Mucosa of rectum (tissue), 2 donors: ENCODE measurements around the gene SGPL1.

Source experiments
- H3K27ac ChIP-seq, 2 donors: one replicate each; pipeline ENCODE4 v1.7.0; 2013; ENCODE audit warnings: inconsistent platforms in 2 of 2, low read depth in 2 of 2, low read length in 2 of 2
- H3K27me3 ChIP-seq, 2 donors: one replicate each; pipeline ENCODE4 v1.7.0; 2013; ENCODE audit warnings: low read length in 2 of 2; ENCODE audit not compliant: control insufficient read depth in 2 of 2, insufficient read depth in 2 of 2
- H3K36me3 ChIP-seq, 2 donors: one replicate each; pipeline ENCODE4 v1.7.0; 2013; ENCODE audit warnings: low read length in 2 of 2; ENCODE audit not compliant: control insufficient read depth in 2 of 2, insufficient read depth in 2 of 2
- H3K4me1 ChIP-seq, 2 donors: one replicate each; pipeline ENCODE4 v1.7.0; 2013; ENCODE audit warnings: low read length in 2 of 2, mild to moderate bottlenecking in 1 of 2; ENCODE audit not compliant: control insufficient read depth in 2 of 2, insufficient read depth in 2 of 2
- H3K4me3 ChIP-seq, 2 donors: one replicate each; pipeline ENCODE4 v1.7.0; 2013; ENCODE audit warnings: low read length in 2 of 2
- H3K9ac ChIP-seq, 2 donors: one replicate each; pipeline ENCODE4 v1.7.0; 2013; ENCODE audit warnings: low read length in 2 of 2, low read depth in 1 of 2, mild to moderate bottlenecking in 1 of 2
- H3K9me3 ChIP-seq, 2 donors: one replicate each; pipeline ENCODE4 v1.7.0; 2013; ENCODE audit warnings: low read length in 2 of 2; ENCODE audit not compliant: control insufficient read depth in 2 of 2
- donor health status: healthy.
- donor health status: Normal muscosa, but diverticular disease.

The SGPL1 gene

DNA sequence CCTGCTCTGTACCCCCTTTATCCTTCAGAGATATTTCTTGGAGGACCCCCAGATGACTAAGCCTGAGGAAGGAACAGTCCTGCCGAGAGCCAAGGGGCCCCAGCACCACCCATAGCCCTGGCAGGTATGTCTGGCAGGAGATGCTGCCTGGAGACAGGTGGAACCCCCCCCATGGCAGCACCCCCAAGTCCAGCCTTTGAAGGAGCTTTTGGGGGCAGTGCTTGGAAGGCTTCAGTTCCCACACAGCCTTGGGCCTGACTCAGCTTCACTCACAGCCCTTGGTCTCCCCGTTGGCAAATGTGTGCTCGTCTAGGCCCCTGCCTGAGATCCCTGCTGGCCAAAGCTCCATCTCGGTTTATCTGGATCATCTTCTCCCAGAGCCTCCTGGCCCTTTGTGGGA lies 95.6 kb downstream of the SGPL1 start:
- Histone ChIP-seq H3K9me3 (no peaks in the 10 kb centered on the region), H3K36me3 (no peaks in the 10 kb centered on the region), H3K9ac (no peak overlapping the region), H3K4me1 (peaks cover 6 to 15% of the 10 kb centered on the region in 2 donors), H3K27me3 (no peaks in the 10 kb centered on the region), H3K27ac (no peak overlapping the region), H3K4me3 (no peak overlapping the region)

GRCh38 chr10:70912556-70912955 lies 96.8 kb downstream of the SGPL1 start:
- no peaks in the 10 kb centered on the region for H3K27me3 ChIP-seq
- no peaks in the 10 kb centered on the region for H3K36me3 ChIP-seq
- no peak overlapping the region for H3K27ac ChIP-seq

DNA sequence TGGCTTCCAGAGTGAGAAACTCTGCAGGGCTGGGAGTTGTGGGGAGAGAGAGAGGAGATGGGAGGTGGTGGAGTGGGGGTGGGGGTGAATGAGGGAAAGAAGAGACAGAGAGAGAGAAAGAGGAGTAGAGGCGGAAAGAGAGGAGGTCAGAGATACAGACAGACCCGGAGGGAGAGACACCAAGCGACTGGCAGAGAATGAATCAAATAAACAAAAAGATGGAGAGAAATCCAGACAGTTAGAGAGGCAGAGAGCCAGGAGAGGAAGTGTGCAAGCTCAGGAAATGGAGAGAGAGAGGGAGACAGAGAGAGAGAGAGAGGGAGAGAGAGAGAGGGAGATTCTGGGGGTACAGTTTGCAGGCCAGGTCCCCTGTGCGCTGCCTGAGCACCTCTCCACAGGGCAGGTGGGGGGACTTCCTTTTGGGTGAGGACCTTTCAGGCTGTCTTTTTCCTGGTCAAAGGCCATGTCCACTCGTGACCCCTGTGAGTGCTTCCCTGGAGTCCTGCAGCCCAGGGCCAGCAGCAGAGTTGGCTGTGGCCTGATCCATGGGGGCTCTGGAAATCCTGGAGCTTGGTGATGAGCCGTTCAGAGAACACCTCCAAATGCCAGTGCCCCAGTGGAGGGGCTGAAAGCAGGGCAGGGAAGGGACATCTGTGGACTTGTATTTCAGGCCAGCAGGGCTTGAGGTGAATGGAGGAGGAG lies 97.6 kb downstream of the SGPL1 start:
- H3K9me3 ChIP-seq: no peaks in the 10 kb centered on the region
- no peaks in the 10 kb centered on the region for H3K36me3 ChIP-seq
- peaks cover 0 to 5% of the 10 kb centered on the region in 2 donors for H3K27me3 ChIP-seq
- no peak overlapping the region for H3K9ac ChIP-seq
- no peak overlapping the region for H3K27ac ChIP-seq
- no peaks in the 10 kb centered on the region for H3K4me1 ChIP-seq
- H3K4me3 ChIP-seq: no peak overlapping the region

More at GRCh38 chr10:70912556-70912955, 96.8 kb downstream of the SGPL1 start:
- H3K9ac ChIP-seq: no peak overlapping the region
- H3K4me3 ChIP-seq: no peak overlapping the region
- peaks cover 5 to 7% of the 10 kb centered on the region in 2 donors for H3K4me1 ChIP-seq
- no peaks in the 10 kb centered on the region for H3K9me3 ChIP-seq

DNA sequence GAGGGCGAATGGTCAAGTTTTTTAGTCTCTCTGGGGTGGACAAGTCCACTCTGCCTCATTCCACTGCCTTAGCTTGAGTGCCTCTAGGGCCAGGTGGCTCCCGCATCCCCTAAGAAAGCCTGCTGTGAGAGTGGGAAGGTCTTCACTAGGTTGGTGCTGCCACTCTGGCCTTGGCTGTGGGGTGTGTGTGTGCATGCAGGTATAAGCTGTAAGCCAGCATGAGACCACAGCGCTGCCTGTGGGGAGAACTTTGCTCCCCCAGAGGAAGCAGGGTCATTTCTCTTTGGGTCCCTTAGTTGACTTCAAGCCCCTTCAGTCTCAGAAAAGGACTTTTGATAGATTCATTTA lies 98.1 kb downstream of the SGPL1 start:
- no peak overlapping the region for H3K27ac ChIP-seq
- H3K27me3 ChIP-seq: peaks cover 0 to 5% of the 10 kb centered on the region in 2 donors
- no peak overlapping the region for H3K4me3 ChIP-seq
- H3K9me3 ChIP-seq: no peaks in the 10 kb centered on the region
- no peak overlapping the region for H3K9ac ChIP-seq
- H3K4me1 ChIP-seq: no peaks in the 10 kb centered on the region
- no peaks in the 10 kb centered on the region for H3K36me3 ChIP-seq

- peaks cover 0 to 5% of the 10 kb centered on the region in 2 donors for H3K27me3 ChIP-seq
- H3K4me1 ChIP-seq: no peaks in the 10 kb centered on the region
- no peaks in the 10 kb centered on the region for H3K9me3 ChIP-seq
- H3K4me3 ChIP-seq: no peak overlapping the region
- H3K36me3 ChIP-seq: no peaks in the 10 kb centered on the region
- no peak overlapping the region for H3K9ac ChIP-seq
- no peak overlapping the region for H3K27ac ChIP-seq
These were observed 98.6 kb downstream of the SGPL1 start for GRCh38 chr10:70914316-70914864.

DNA sequence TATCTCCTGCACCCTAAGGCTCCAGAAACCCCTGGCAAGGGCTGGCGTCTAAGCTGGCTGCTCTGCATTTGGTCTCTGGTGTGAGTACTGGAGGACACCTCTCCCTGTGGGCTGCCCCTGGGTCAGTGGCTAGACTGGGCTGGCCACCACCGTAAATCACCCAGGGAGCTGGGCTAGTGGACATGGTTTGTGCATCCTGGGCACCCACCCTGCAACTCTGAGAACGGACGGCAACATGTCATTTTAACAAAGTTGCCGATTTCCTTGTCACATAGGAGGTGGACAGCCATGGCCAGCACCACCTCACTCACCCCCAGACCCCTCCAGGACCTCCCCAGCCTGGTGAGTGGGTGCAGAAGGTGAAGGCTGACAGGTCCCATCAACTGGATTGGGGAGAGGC lies 99.5 kb downstream of the SGPL1 start:
- no peak overlapping the region for H3K9ac ChIP-seq
- H3K36me3 ChIP-seq: no peaks in the 10 kb centered on the region
- H3K27me3 ChIP-seq: peaks cover 0 to 10% of the 10 kb centered on the region in 2 donors
- no peaks in the 10 kb centered on the region for H3K9me3 ChIP-seq
- H3K27ac ChIP-seq: no peak overlapping the region
- no peak overlapping the region for H3K4me3 ChIP-seq
- H3K4me1 ChIP-seq: no peaks in the 10 kb centered on the region

DNA sequence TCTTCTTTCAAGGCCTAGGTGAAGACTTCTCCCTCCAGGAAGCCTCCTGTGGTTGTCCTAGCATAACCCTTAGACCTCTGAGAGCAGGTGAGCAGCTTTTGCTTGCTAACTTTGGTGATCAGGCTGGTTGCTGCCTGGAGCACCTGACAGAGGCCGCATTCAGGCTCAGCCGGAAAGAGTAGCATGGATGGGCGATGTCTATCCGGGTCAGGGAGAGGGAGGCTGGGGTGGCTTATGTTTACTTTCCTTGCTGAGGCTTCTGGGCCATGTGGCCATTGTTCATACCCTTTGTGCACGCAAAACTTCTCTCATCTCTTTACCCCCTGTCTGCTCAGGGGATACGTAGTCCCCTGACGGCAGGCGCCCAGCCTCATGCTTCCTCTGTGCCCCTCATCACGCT lies 100.1 kb downstream of the SGPL1 start:
- Histone ChIP-seq H3K9me3 (no peaks in the 10 kb centered on the region), H3K4me3 (no peak overlapping the region), H3K9ac (no peak overlapping the region), H3K4me1 (no peaks in the 10 kb centered on the region), H3K27me3 (peaks cover 0 to 10% of the 10 kb centered on the region in 2 donors), H3K27ac (no peak overlapping the region), H3K36me3 (no peaks in the 10 kb centered on the region)

GRCh38 chr10:70916241-70916640 lies 100.5 kb downstream of the SGPL1 start:
- Histone ChIP-seq H3K4me3 (no peak overlapping the region), H3K27me3 (peaks cover 0 to 10% of the 10 kb centered on the region in 2 donors), H3K4me1 (no peaks in the 10 kb centered on the region), H3K36me3 (no peaks in the 10 kb centered on the region), H3K27ac (no peak overlapping the region), H3K9ac (no peak overlapping the region), H3K9me3 (no peaks in the 10 kb centered on the region)

DNA sequence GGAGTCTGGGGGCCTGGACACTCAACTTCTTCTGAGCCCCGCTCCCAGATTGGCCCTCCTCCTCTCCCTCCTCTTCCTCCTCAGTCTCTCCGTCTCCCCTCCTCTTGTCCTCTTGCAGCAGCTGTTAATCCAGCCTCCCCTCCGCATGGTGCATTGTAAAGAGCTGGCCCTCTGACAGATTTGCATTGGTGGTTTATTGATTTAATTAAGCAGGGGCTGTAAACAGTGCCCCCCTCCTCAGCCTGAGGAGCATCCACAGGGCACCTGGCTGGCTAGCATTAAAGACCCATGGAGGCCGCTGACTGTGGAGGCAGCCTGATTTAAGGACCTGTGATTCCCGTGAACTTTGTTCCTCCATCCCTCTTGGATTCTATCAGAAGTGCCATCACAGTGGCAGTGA lies 101.5 kb downstream of the SGPL1 start:
- H3K9me3 ChIP-seq: no peaks in the 10 kb centered on the region
- H3K4me3 ChIP-seq: no peak overlapping the region
- no peaks in the 10 kb centered on the region for H3K36me3 ChIP-seq
- H3K27ac ChIP-seq: no peak overlapping the region
- no peaks in the 10 kb centered on the region for H3K4me1 ChIP-seq
- H3K9ac ChIP-seq: no peak overlapping the region
- H3K27me3 ChIP-seq: peaks cover 0 to 16% of the 10 kb centered on the region in 2 donors

GRCh38 chr10:70917635-70918034 lies 101.9 kb downstream of the SGPL1 start:
- Histone ChIP-seq H3K4me1 (no peaks in the 10 kb centered on the region), H3K36me3 (no peaks in the 10 kb centered on the region), H3K27me3 (peaks cover 0 to 16% of the 10 kb centered on the region in 2 donors), H3K9ac (no peak overlapping the region), H3K27ac (no peak overlapping the region), H3K9me3 (no peaks in the 10 kb centered on the region), H3K4me3 (no peak overlapping the region)
